ENCODE data around the gene AGBL1. TPM values are rescaled to one million over a fixed set of nuclear protein-coding genes. Genes with fewer than 3 reads are reported as not detected.

AGBL1 gene
- total RNA-seq, 1 experiment from 2014 or later = not detected

DNA sequence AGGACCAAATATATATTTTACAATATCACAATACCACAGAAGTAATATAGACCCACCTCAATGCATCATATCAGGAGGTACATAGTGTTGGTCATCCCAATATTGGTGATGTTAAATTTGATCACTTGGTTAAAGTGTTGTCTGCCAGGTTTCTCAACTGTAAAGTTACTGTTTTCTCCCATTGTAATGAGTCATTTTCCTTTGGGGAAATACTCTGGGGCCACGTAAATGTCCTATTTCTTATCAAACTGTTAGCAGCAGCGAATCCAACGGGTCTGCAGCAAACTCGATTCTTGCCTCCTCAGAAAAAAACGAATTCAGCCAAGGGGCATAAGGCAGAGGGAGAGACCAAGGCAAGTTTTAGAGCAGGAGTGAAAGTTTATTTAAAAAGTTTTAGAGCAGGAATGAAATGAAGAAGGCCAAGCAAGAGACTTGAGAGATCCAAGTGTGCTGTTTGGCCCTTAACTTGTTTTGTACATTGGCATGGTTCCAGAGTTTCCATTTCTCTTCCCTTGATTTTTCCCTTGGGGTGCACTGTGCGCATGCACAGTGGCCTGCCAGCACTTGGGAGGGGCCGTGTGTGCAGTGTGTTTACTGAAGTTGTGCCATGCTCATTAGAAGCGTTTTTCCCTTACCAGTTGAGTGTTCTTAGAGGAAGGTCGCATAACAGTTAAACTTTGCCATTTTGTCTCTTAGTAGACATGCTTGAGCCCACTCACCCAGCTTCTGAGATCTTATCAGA is 512.5 kb downstream of the AGBL1 start:
- no peak overlapping the region for H3K4me3 ChIP-seq (ENCODE audit: low read length)
- H2AFZ ChIP-seq (ENCODE audit: low read length) = no peak overlapping the region
- no peak overlapping the region for H3K4me2 ChIP-seq (ENCODE audit: low read depth, low read length, poor library complexity, severe bottlenecking)
- H3K9me3 ChIP-seq (ENCODE audit: low read length) = peaks cover under 1% of the 10 kb centered on the region; the same call in 1 of the 2 replicates
- no peaks in the 10 kb centered on the region for H3K36me3 ChIP-seq (ENCODE audit: insufficient read depth, low read length)
- H4K20me1 ChIP-seq (ENCODE audit: insufficient read depth, low read depth, low read length) = no peaks in the 10 kb centered on the region
- H3K27me3 ChIP-seq (ENCODE audit: low read length) = no peaks in the 10 kb centered on the region
- no peaks in the 10 kb centered on the region for H3K4me1 ChIP-seq (ENCODE audit: low read length)
- H3K9ac ChIP-seq (ENCODE audit: low read length) = no peak overlapping the region
- H3K79me2 ChIP-seq (ENCODE audit: low read length) = no peaks in the 10 kb centered on the region
- H3K27ac ChIP-seq (ENCODE audit: low read length) = no peak overlapping the region
- H3K9me2 ChIP-seq (replicated peaks; ENCODE audit: insufficient read depth, low read length) = no peaks in the 10 kb centered on the region
- DNase-seq = no peak

GRCh38 chr15:86595741-86596140 is 516.1 kb downstream of the AGBL1 start:
- Histone ChIP-seq H3K9ac (ENCODE audit: low read length) (no peak overlapping the region), H3K36me3 (ENCODE audit: insufficient read depth, low read length) (no peaks in the 10 kb centered on the region), H3K4me1 (ENCODE audit: low read length) (no peaks in the 10 kb centered on the region), H3K4me2 (ENCODE audit: low read depth, low read length, poor library complexity, severe bottlenecking) (no peak overlapping the region), H3K27me3 (ENCODE audit: low read length) (no peaks in the 10 kb centered on the region), H3K4me3 (ENCODE audit: low read length) (no peak overlapping the region), H3K79me2 (ENCODE audit: low read length) (no peaks in the 10 kb centered on the region), H3K9me2 (replicated peaks; ENCODE audit: insufficient read depth, low read length) (no peaks in the 10 kb centered on the region), H2AFZ (ENCODE audit: low read length) (no peak overlapping the region), H3K9me3 (ENCODE audit: low read length) (peaks cover 4% of the 10 kb centered on the region; the same call in 1 of the 2 replicates), H4K20me1 (ENCODE audit: insufficient read depth, low read depth, low read length) (no peaks in the 10 kb centered on the region), H3K27ac (ENCODE audit: low read length) (no peak overlapping the region)
- DNase-seq = no peak

- Histone ChIP-seq H2AFZ (ENCODE audit: low read length) (no peak overlapping the region), H3K27ac (ENCODE audit: low read length) (no peak overlapping the region), H3K4me2 (ENCODE audit: low read depth, low read length, poor library complexity, severe bottlenecking) (no peak overlapping the region), H3K9ac (ENCODE audit: low read length) (no peak overlapping the region), H4K20me1 (ENCODE audit: insufficient read depth, low read depth, low read length) (no peaks in the 10 kb centered on the region), H3K4me1 (ENCODE audit: low read length) (no peaks in the 10 kb centered on the region), H3K27me3 (ENCODE audit: low read length) (no peaks in the 10 kb centered on the region), H3K9me2 (replicated peaks; ENCODE audit: insufficient read depth, low read length) (no peaks in the 10 kb centered on the region), H3K79me2 (ENCODE audit: low read length) (no peaks in the 10 kb centered on the region), H3K4me3 (ENCODE audit: low read length) (no peak overlapping the region), H3K9me3 (ENCODE audit: low read length) (no peaks in the 10 kb centered on the region; the same call in none of the 2 replicates), H3K36me3 (ENCODE audit: insufficient read depth, low read length) (no peaks in the 10 kb centered on the region)
- no peak for DNase-seq
Observed at GRCh38 chr15:86603466-86603865, 523.8 kb downstream of the AGBL1 start.

DNA sequence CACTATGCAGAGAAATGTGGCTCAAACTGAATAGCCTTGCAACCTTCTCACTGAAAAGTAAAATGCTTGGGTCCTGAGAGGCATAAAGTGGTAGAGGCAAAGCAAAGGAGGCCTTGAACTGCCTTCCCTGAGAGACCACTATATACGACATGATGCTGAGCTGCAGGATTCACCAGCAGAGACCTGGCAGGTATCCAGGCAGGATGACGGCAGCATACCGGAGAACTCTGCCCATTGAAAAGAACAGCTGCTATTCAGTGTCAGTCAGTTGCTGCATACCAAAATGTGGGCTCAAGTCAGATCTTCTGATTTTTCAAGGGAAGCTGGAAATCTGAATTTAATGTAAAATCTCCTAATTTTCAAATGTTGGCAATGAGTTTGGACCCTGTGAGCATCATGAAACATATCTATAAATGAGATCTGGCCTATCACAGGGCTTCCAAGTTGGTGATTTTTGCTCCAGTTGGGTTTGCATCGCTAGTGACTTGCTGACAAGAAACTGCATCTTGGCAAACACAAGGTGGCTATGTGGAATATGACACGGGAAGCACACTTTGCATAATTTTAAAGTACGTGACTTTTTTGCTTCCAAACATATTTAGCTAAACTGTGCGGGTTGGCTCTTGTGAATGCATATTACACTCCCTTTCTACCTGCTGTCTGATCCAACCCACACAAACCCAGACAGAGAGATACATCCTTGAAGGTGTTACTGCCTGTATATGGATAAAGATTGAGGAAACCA is 529.0 kb downstream of the AGBL1 start:
- no peak for DNase-seq
- no peak overlapping the region for H3K4me3 ChIP-seq (ENCODE audit: low read length)
- no peak overlapping the region for H2AFZ ChIP-seq (ENCODE audit: low read length)
- no peaks in the 10 kb centered on the region for H4K20me1 ChIP-seq (ENCODE audit: insufficient read depth, low read depth, low read length)
- H3K4me2 ChIP-seq (ENCODE audit: low read depth, low read length, poor library complexity, severe bottlenecking) = no peak overlapping the region
- H3K79me2 ChIP-seq (ENCODE audit: low read length) = no peaks in the 10 kb centered on the region
- H3K27ac ChIP-seq (ENCODE audit: low read length) = no peak overlapping the region
- H3K9me3 ChIP-seq (ENCODE audit: low read length) = peaks cover 4% of the 10 kb centered on the region
- H3K9me2 ChIP-seq (replicated peaks; ENCODE audit: insufficient read depth, low read length) = no peaks in the 10 kb centered on the region
- no peak overlapping the region for H3K9ac ChIP-seq (ENCODE audit: low read length)
- no peaks in the 10 kb centered on the region for H3K36me3 ChIP-seq (ENCODE audit: insufficient read depth, low read length)
- H3K27me3 ChIP-seq (ENCODE audit: low read length) = no peaks in the 10 kb centered on the region
- H3K4me1 ChIP-seq (ENCODE audit: low read length) = no peaks in the 10 kb centered on the region

GRCh38 chr15:86609275-86609674 is 529.6 kb downstream of the AGBL1 start:
- H3K9me3 ChIP-seq (ENCODE audit: low read length) = peaks cover 4% of the 10 kb centered on the region
- DNase-seq = no peak
- no peak overlapping the region for H3K4me2 ChIP-seq (ENCODE audit: low read depth, low read length, poor library complexity, severe bottlenecking)

DNA sequence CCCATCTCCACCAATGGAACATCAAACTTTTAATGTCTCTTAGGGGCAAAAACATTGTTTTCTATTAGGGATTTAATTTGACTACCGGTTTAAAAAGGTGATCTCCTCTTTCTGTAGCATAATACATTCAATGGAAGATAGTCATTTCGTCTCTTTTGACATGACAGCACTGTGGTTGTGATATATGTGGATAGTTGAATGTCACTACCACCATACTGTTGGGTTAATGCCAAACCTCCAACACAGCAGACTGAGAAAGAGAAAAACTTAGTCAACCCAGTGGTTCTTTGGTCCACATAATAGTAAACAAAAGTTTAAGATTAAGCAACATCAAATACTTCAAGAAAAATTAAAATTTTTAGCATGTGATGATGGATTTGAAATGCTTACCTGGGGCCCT is 530.4 kb downstream of the AGBL1 start:
- Histone ChIP-seq H3K4me1 (ENCODE audit: low read length) (no peaks in the 10 kb centered on the region), H3K79me2 (ENCODE audit: low read length) (no peaks in the 10 kb centered on the region), H3K4me3 (ENCODE audit: low read length) (no peak overlapping the region), H3K27me3 (ENCODE audit: low read length) (no peaks in the 10 kb centered on the region), H3K4me2 (ENCODE audit: low read depth, low read length, poor library complexity, severe bottlenecking) (no peak overlapping the region), H3K9ac (ENCODE audit: low read length) (no peak overlapping the region), H3K9me2 (replicated peaks; ENCODE audit: insufficient read depth, low read length) (no peaks in the 10 kb centered on the region), H3K9me3 (ENCODE audit: low read length) (peaks cover 4% of the 10 kb centered on the region), H3K36me3 (ENCODE audit: insufficient read depth, low read length) (no peaks in the 10 kb centered on the region), H3K27ac (ENCODE audit: low read length) (no peak overlapping the region), H4K20me1 (ENCODE audit: insufficient read depth, low read depth, low read length) (no peaks in the 10 kb centered on the region), H2AFZ (ENCODE audit: low read length) (no peak overlapping the region)
- no peak for DNase-seq

More at GRCh38 chr15:86609275-86609674, 529.6 kb downstream of the AGBL1 start:
- no peak overlapping the region for H3K27ac ChIP-seq (ENCODE audit: low read length)
- no peaks in the 10 kb centered on the region for H3K4me1 ChIP-seq (ENCODE audit: low read length)
- no peaks in the 10 kb centered on the region for H3K79me2 ChIP-seq (ENCODE audit: low read length)
- H3K36me3 ChIP-seq (ENCODE audit: insufficient read depth, low read length) = no peaks in the 10 kb centered on the region
- no peaks in the 10 kb centered on the region for H3K27me3 ChIP-seq (ENCODE audit: low read length)
- no peak overlapping the region for H2AFZ ChIP-seq (ENCODE audit: low read length)
- H3K9ac ChIP-seq (ENCODE audit: low read length) = no peak overlapping the region
- no peaks in the 10 kb centered on the region for H4K20me1 ChIP-seq (ENCODE audit: insufficient read depth, low read depth, low read length)
- H3K9me2 ChIP-seq (replicated peaks; ENCODE audit: insufficient read depth, low read length) = no peaks in the 10 kb centered on the region
- no peak overlapping the region for H3K4me3 ChIP-seq (ENCODE audit: low read length)

GRCh38 chr15:86611417-86612040 is 531.9 kb downstream of the AGBL1 start:
- Histone ChIP-seq H3K9me3 (ENCODE audit: low read length) (peaks cover 4% of the 10 kb centered on the region), H3K79me2 (ENCODE audit: low read length) (no peaks in the 10 kb centered on the region), H3K9ac (ENCODE audit: low read length) (no peak overlapping the region), H3K4me2 (ENCODE audit: low read depth, low read length, poor library complexity, severe bottlenecking) (no peak overlapping the region), H3K27ac (ENCODE audit: low read length) (no peak overlapping the region), H4K20me1 (ENCODE audit: insufficient read depth, low read depth, low read length) (no peaks in the 10 kb centered on the region), H3K9me2 (replicated peaks; ENCODE audit: insufficient read depth, low read length) (no peaks in the 10 kb centered on the region), H3K36me3 (ENCODE audit: insufficient read depth, low read length) (no peaks in the 10 kb centered on the region), H3K27me3 (ENCODE audit: low read length) (no peaks in the 10 kb centered on the region), H3K4me1 (ENCODE audit: low read length) (no peaks in the 10 kb centered on the region), H3K4me3 (ENCODE audit: low read length) (no peak overlapping the region), H2AFZ (ENCODE audit: low read length) (no peak overlapping the region)
- no peak for DNase-seq

- Histone ChIP-seq H3K27ac (ENCODE audit: low read length) (no peak overlapping the region), H3K4me1 (ENCODE audit: low read length) (no peaks in the 10 kb centered on the region), H2AFZ (ENCODE audit: low read length) (no peak overlapping the region), H3K9me2 (replicated peaks; ENCODE audit: insufficient read depth, low read length) (no peaks in the 10 kb centered on the region), H3K4me2 (ENCODE audit: low read depth, low read length, poor library complexity, severe bottlenecking) (no peak overlapping the region), H4K20me1 (ENCODE audit: insufficient read depth, low read depth, low read length) (no peaks in the 10 kb centered on the region), H3K9ac (ENCODE audit: low read length) (no peak overlapping the region), H3K36me3 (ENCODE audit: insufficient read depth, low read length) (no peaks in the 10 kb centered on the region), H3K9me3 (ENCODE audit: low read length) (no peaks in the 10 kb centered on the region; the same call in 1 of the 2 replicates), H3K4me3 (ENCODE audit: low read length) (no peak overlapping the region), H3K79me2 (ENCODE audit: low read length) (no peaks in the 10 kb centered on the region), H3K27me3 (ENCODE audit: low read length) (no peaks in the 10 kb centered on the region)
- DNase-seq = no peak
Observed at GRCh38 chr15:86615411-86615810, 535.7 kb downstream of the AGBL1 start.
